Measurements from ENCODE around the gene ARHGAP15.

- no peak for TF ChIP-seq POLR2AphosphoS5 (IDR thresholded peaks at IDR 0.05)
- no peak for TF ChIP-seq CTCF (IDR thresholded peaks at IDR 0.05)
Observed at GRCh38 chr2:143152219-143152618, 23.0 kb downstream of the ARHGAP15 start.

All from suprapubic skin (tissue), 3 donors.